Epithelial cell of proximal tubule (primary cell): ENCODE results near the gene ADGRL4. TPM values are rescaled to one million over a fixed set of nuclear protein-coding genes. Genes with fewer than 3 reads are reported as not detected.

Experiments used
- DNase-seq: peaks from one replicate; pipeline ENCODE4 v3.0.0-alpha.2; 2011; ENCODE audit warnings: low read depth
- H3K4me3 ChIP-seq: 2 replicates; pipeline ENCODE4 v1.5.1; 2011; ENCODE audit warnings: low read depth, mild to moderate bottlenecking, low read length
- CTCF ChIP-seq: conservative IDR thresholded peaks from 2 replicates; pipeline ENCODE4 v1.5.1; 2012; ENCODE audit warnings: low read depth, mild to moderate bottlenecking, low read length
- total RNA-seq: library from RNA; depleted of rRNA; stranded (reverse); fragments of >200 nt; gene quantifications from 2 replicates; pipeline ENCODE4 v1.2.3, GENCODE V29; 2015

Gene ADGRL4
- total RNA-seq, 1 donor from 2014 or later, result 14.6 TPM

- H3K4me3 ChIP-seq, result no peak overlapping the region
- TF ChIP-seq CTCF, result no peak
- DNase-seq, result peak; percentile 54
Measured at GRCh38 chr1:78840453-78841271, 165.9 kb downstream of the ADGRL4 start.
